GM23338 (cell line): ENCODE measurements around the gene TTC28.

ENCODE experiments used
- CREB1 ChIP-seq: fragments of 250-450 bp; sonication (Bioruptor Pico); IDR thresholded peaks from 2 replicates; pipeline ENCODE4 v1.5.0; 2020; ENCODE audit warnings: low read depth, mild to moderate bottlenecking, moderate library complexity
- CTCF ChIP-seq, 2 experiments: fragments of 200-600 bp in 1 of 2; sonication (generic) in 1 of 2; conservative IDR thresholded peaks; 2 replicates each; pipeline versions ENCODE4 v1.5.1 to v1.6.1; 2016 to 2017; ENCODE audit warnings: antibody characterized with exemption in 2 of 2, low read depth in 2 of 2, mild to moderate bottlenecking in 2 of 2, moderate library complexity in 1 of 2
- ETS1 ChIP-seq: IDR thresholded peaks from 2 replicates; pipeline ENCODE4 v1.6.1; 2016; ENCODE audit warnings: antibody characterized with exemption
- EZH2 ChIP-seq: fragments of 200-600 bp; sonication (generic); IDR thresholded peaks from one replicate; pipeline ENCODE4 v1.8.0; 2017; ENCODE audit warnings: antibody characterized with exemption, mild to moderate bottlenecking, low read depth; ENCODE audit not compliant: unreplicated experiment
- EZH2phosphoT487 ChIP-seq: fragments of 200-600 bp; sonication (generic); IDR thresholded peaks from one replicate; pipeline ENCODE4 v1.8.1; 2018; ENCODE audit warnings: antibody characterized with exemption; ENCODE audit not compliant: unreplicated experiment
- JUNB ChIP-seq: IDR thresholded peaks from one replicate; pipeline ENCODE4 v1.6.1; 2016; ENCODE audit warnings: antibody characterized with exemption; ENCODE audit not compliant: unreplicated experiment
- NANOG ChIP-seq: IDR thresholded peaks from 2 replicates; pipeline ENCODE4 v1.6.1; 2016; ENCODE audit warnings: antibody characterized with exemption, borderline replicate concordance
- POLR2AphosphoS5 ChIP-seq: IDR thresholded peaks from 2 replicates; pipeline ENCODE4 v1.6.1; 2016; ENCODE audit warnings: antibody characterized with exemption, low read depth
- REST ChIP-seq: IDR thresholded peaks from one replicate; pipeline ENCODE4 v1.6.1; 2018; ENCODE audit warnings: antibody characterized with exemption; ENCODE audit not compliant: unreplicated experiment
- STAT1 ChIP-seq: IDR thresholded peaks from one replicate; pipeline ENCODE4 v1.6.1; 2016; ENCODE audit warnings: antibody characterized with exemption; ENCODE audit not compliant: unreplicated experiment
- ZNF114 ChIP-seq: fragments of 250-450 bp; sonication (Bioruptor Pico); IDR thresholded peaks from 2 replicates; pipeline ENCODE4 v1.5.0; 2020; ENCODE audit warnings: mild to moderate bottlenecking, moderate library complexity
- ZNF331 ChIP-seq: fragments of 250-450 bp; sonication (Bioruptor Pico); IDR thresholded peaks from 2 replicates; pipeline ENCODE4 v1.5.0; 2020; ENCODE audit warnings: low read depth, mild to moderate bottlenecking, moderate library complexity
- ZNF462 ChIP-seq: fragments of 250-450 bp; sonication (Bioruptor Pico); IDR thresholded peaks from 2 replicates; pipeline ENCODE4 v1.5.0; 2020; ENCODE audit warnings: mild to moderate bottlenecking, moderate library complexity

- TF ChIP-seq POLR2AphosphoS5: no peak
- TF ChIP-seq CTCF (conservative IDR thresholded peaks at IDR 0.05; ENCODE audit: low read depth in 2 of 2): no peak
- no peak for TF ChIP-seq EZH2phosphoT487
- no peak for TF ChIP-seq CREB1 (CRISPR knock-in tag)
- TF ChIP-seq EZH2: no peak
- TF ChIP-seq REST: no peak
- TF ChIP-seq ZNF462 (CRISPR knock-in tag): no peak
- TF ChIP-seq JUNB: no peak
- no peak for TF ChIP-seq ETS1
- TF ChIP-seq NANOG: no peak
- no peak for TF ChIP-seq ZNF114 (CRISPR knock-in tag)
- no peak for TF ChIP-seq ZNF331 (CRISPR knock-in tag)
- no peak for TF ChIP-seq STAT1
Measured at GRCh38 chr22:27962268-27963044, 717.2 kb downstream of the TTC28 start.
